Measurements from ENCODE around the gene ADAMTSL1.

The ADAMTSL1 gene

DNA sequence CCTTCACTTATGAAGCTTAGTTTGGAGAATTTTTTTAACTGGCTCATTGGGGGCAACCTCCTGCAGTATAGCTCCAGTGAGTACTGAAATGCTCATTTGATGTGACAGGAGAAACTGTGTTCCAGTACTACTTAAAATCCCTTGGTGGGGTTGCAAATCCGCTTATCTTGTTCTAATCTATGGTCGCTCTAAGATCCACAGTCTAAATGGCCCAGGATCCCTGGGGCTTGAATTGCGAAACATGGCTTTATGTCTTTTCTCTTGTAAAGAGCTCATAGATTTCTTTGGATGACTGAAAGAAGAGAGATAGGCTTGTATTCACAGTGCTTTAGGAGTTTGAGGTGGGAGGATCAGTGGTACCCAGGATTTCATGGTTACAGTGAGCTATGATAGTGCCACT, 52.7 kb downstream of the ADAMTSL1 start:
- H3K4me3 ChIP-seq (replicated peaks in 1 of 2; ENCODE audit: low read depth in 2 of 2, low read length in 2 of 2) = no peak overlapping the region
- no peak for DNase-seq (ENCODE audit: low read depth in 2 of 2)
- TF ChIP-seq, protein P1, sequence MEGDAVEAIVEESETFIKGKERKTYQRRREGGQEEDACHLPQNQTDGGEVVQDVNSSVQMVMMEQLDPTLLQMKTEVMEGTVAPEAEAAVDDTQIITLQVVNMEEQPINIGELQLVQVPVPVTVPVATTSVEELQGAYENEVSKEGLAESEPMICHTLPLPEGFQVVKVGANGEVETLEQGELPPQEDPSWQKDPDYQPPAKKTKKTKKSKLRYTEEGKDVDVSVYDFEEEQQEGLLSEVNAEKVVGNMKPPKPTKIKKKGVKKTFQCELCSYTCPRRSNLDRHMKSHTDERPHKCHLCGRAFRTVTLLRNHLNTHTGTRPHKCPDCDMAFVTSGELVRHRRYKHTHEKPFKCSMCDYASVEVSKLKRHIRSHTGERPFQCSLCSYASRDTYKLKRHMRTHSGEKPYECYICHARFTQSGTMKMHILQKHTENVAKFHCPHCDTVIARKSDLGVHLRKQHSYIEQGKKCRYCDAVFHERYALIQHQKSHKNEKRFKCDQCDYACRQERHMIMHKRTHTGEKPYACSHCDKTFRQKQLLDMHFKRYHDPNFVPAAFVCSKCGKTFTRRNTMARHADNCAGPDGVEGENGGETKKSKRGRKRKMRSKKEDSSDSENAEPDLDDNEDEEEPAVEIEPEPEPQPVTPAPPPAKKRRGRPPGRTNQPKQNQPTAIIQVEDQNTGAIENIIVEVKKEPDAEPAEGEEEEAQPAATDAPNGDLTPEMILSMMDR (IDR thresholded peaks at IDR 0.05; ENCODE audit: low read depth, low read length) = no peak

DNA sequence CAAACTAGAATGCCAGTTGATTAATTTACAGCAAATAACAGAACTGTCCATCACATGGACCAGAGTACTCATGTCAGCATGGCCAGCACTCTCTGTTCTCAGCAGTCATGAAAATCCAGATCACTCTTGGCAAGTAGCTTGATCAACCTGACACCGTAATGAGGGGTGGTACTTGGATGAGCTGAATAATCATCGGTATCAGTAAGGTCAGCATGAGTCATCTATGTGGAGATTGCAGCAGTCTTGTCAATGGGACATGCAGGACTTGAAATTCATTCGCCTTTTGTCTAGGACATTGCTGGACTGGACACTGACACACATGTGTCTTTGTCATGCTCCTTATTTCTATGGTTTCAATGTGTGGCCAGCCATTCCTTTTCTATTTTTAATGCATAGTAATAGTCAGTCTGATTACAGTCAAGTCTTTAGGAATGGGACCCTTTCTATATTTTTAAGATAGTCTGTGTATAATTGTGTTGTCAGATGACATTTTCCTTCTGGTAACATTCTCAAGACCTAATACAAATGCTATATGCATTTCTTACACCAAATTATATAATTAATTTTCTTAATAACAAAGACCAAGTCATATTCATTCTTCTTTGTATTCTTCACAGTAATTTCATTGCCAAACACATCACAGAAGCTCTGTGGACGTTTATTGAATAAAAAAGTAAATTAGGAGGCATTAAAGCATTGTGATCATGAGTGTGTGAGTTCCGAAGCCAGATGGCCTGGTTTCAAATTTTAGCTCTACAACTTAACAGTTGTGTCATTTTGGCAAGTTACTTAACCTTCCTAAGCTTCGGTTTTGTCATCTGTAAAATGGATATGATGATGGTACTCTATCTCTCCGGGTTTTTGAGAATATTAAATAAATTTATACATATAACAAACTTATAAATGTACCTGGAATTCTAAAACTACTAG, 57.4 kb downstream of the ADAMTSL1 start:
- H3K4me3 ChIP-seq (replicated peaks in 1 of 2; ENCODE audit: low read depth in 2 of 2, low read length in 2 of 2) = no peak overlapping the region
- TF ChIP-seq, protein P1 (IDR thresholded peaks at IDR 0.05; ENCODE audit: low read depth, low read length) = no peak

DNA sequence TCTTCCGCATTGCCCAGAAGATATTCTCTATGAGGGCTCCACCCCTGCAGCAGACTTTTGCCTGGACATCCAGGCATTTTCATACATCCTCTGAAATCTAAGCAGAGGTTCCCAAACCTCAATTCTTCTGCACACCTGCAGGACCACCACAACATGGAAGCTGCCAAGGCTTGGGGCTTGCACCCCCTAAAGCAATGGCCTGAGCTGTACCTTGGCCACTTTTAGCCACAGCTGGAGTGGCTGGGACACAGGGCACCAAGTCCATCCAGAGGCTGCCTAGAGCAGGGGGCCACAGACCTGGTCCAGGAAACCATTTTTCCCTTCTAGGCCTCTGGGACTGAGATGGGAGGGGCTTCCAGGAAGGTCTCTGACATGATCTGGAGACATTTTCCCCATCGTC, 60.7 kb downstream of the ADAMTSL1 start:
- H3K4me3 ChIP-seq (replicated peaks in 1 of 2; ENCODE audit: low read depth in 2 of 2, low read length in 2 of 2) = no peak overlapping the region
- DNase-seq (ENCODE audit: low read depth in 2 of 2) = no peak
- TF ChIP-seq, protein P1 (IDR thresholded peaks at IDR 0.05; ENCODE audit: low read depth, low read length) = no peak

More for the DNA sequence above, 57.4 kb downstream of the ADAMTSL1 start:
- no peak for DNase-seq (ENCODE audit: low read depth in 2 of 2)

DNA sequence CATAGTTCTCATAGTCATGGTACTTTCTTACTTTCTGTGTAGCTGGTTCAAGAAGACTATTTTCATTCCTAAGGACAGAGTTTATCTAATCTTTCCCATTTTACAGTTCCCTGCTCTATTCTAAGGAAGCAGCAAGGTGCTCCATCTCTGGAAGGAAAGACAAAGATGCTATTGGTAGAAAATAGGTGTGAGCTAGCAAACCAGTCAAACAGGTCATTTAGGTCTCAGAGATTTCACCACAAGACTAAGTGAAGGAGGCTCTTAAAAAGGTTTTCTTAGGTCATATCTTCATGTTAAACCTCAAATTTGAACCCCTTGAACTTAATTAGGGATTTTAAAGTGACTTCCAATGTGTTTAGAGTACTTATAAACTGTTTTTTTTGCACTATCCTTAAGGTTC, 62.6 kb downstream of the ADAMTSL1 start:
- no peak for DNase-seq (ENCODE audit: low read depth in 2 of 2)
- H3K4me3 ChIP-seq (replicated peaks in 1 of 2; ENCODE audit: low read depth in 2 of 2, low read length in 2 of 2) = no peak overlapping the region
- TF ChIP-seq, protein P1 (IDR thresholded peaks at IDR 0.05; ENCODE audit: low read depth, low read length) = no peak

DNA sequence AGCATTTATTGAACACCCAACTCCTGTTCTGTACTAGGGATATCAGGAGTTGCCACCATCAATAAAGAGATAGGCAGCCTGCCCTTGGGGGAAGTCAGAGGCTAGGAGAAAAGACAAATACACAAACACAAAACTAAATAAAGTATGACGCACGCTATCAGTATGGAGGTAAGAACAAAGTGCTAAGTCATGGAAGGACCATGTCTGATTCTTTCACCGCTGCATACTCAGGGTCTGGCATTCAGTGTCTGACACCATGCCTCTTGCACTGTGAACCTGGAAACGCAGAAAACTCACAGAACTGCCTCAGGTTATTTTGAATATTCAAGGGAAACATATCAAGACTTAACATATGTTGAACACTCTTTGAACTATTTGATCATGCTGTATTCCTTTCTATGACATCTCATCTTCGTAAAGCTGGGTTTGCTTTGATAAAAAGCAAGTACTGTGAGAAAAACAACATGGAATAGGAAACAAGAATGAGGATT, 65.3 kb downstream of the ADAMTSL1 start:
- DNase-seq (ENCODE audit: low read depth in 2 of 2) = no peak
- TF ChIP-seq, protein P1 (IDR thresholded peaks at IDR 0.05; ENCODE audit: low read depth, low read length) = no peak
- H3K4me3 ChIP-seq (replicated peaks in 1 of 2; ENCODE audit: low read depth in 2 of 2, low read length in 2 of 2) = no peak overlapping the region

DNA sequence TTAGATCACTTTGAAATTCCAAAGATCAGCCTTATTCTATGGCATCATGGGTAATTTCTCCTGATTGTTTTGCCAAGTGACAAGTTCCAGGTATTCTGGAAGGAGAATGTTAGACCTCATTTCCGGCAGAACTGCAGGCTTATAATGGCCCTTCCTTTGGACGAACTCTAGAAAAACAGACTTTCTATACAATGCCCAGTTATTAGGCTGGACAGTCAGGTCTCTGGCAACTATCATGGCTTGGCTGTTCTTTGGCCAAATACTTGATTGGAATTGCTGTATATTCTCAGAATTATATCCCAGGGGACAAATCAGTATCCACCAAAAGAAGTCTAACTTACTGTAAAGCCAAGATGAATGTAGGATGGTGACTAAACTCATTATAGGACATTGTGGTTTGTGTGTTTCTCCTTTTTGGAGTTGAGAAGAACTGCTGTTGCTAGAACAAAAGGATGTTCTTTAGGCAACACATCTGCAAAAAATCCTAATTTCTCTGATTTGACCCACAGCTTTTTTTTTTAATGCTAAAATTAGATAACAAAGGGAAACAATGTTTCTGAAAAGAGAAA, 69.0 kb downstream of the ADAMTSL1 start:
- DNase-seq (ENCODE audit: low read depth in 2 of 2) = peak; percentile 41 to 83
- no peak overlapping the region for H3K4me3 ChIP-seq (replicated peaks in 1 of 2; ENCODE audit: low read depth in 2 of 2, low read length in 2 of 2)
- TF ChIP-seq, protein P1 (IDR thresholded peaks at IDR 0.05; ENCODE audit: low read depth, low read length) = no peak
